Measurements from ENCODE around the gene CALCR.

CALCR gene

DNA sequence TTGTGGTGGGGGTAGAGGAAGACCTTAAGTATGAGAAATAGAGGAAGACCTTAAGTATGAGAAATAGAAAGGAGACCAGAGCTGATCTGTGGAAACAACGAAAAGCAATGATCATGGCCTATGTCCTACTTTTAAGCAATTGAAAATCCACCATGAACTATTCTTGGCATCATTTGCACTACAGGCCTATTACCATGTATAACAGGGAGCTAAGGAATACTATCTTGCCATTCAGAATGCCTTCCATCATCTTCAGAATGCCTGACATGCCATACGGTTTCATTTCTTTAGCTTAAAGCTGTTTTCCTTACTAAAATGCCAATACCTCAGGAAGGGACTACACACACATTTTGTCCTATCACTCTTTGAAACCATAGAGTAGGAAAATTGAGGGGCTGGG is 127.0 kb downstream of the CALCR start:
- no peaks in the 10 kb centered on the region for H3K36me3 ChIP-seq (ENCODE audit: insufficient read depth, low read length)
- no peaks in the 10 kb centered on the region for H3K4me1 ChIP-seq (ENCODE audit: insufficient read depth, low read length)
- H3K9me3 ChIP-seq (ENCODE audit: control insufficient read depth, insufficient read depth, low read length) = no peaks in the 10 kb centered on the region
- H3K9ac ChIP-seq (ENCODE audit: low read depth, low read length) = no peak overlapping the region

DNA sequence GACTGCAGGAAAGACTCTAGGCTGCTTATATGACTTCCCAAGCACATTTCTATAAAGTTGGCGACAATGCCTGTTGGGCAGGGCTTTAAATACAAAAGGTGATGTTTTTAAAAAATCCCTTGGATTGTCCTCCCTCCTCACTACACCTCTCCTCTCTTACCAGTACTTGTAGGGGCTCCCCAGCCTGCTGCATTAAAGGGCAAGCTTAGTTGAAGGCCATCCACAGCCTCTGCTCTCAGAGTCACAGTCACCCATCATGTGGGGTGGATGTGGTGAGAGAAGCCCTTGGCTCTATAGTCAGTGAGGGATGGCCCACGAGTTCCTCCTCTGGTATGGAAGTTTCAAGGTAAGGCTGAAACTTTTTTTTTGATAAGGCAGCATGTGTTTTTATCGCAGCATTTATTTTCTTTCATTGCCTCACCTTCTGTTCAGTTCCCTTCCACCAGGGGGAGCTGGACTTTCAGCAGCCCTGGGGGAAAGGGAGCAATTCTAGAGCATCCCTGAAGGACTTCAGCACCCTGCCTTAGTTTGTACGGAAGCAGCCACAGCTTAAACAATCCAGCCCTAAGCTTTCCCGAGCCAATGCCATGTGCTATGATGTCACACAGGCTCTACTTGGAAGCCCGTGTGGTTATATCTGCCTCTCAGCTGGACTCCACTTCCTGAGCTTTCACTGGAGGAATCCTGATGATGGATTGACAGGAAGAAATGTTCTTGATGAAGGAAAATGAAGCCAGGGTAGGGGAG is 131.9 kb downstream of the CALCR start:
- no peak overlapping the region for H3K9ac ChIP-seq (ENCODE audit: low read depth, low read length)
- H3K36me3 ChIP-seq (ENCODE audit: insufficient read depth, low read length) = no peaks in the 10 kb centered on the region
- no peaks in the 10 kb centered on the region for H3K4me1 ChIP-seq (ENCODE audit: insufficient read depth, low read length)
- H3K9me3 ChIP-seq (ENCODE audit: control insufficient read depth, insufficient read depth, low read length) = no peaks in the 10 kb centered on the region

DNA sequence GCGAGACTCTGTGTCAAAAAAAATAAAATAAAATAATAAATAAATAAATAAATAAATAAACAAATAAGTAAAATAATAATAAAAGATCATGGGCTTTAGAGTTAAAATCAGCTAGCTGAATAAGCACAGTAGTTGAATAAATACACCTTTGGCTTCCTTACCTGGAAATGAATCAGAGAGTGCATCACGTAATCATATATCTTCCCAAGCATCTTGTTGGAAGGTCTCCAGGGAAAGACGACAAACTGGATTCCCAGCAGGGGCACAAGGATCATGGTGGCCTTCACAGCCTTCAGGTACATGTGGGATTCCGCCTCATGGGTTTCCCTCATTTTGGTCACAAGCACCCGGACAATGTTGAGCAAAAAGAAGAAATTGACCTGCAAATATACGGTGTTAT is 138.7 kb downstream of the CALCR start:
- no peaks in the 10 kb centered on the region for H3K9me3 ChIP-seq (ENCODE audit: control insufficient read depth, insufficient read depth, low read length)
- H3K9ac ChIP-seq (ENCODE audit: low read depth, low read length) = no peak overlapping the region
- no peaks in the 10 kb centered on the region for H3K4me1 ChIP-seq (ENCODE audit: insufficient read depth, low read length)
- H3K36me3 ChIP-seq (ENCODE audit: insufficient read depth, low read length) = no peaks in the 10 kb centered on the region

DNA sequence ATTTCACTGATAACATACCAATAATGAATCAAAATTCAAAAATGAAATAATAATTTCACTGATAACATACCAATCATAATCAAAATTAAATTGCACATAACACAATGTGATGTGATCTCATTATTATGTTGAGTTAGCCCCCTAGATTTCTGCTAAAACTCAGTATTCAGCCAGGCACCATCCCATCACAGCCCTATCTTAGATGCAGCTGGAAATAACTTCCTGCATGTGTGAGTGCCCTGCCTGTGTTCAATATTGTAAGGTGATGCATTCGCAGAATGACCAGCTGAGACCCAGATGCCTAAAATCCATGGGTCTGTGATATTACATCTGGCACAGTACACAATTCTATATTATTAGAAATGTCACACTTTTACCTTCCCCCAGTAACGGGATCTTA is 142.4 kb downstream of the CALCR start:
- Histone ChIP-seq H3K9ac (ENCODE audit: low read depth, low read length) (no peak overlapping the region), H3K9me3 (ENCODE audit: control insufficient read depth, insufficient read depth, low read length) (no peaks in the 10 kb centered on the region), H3K4me1 (ENCODE audit: insufficient read depth, low read length) (no peaks in the 10 kb centered on the region; the same call in 1 of the 2 replicates), H3K36me3 (ENCODE audit: insufficient read depth, low read length) (no peaks in the 10 kb centered on the region)

DNA sequence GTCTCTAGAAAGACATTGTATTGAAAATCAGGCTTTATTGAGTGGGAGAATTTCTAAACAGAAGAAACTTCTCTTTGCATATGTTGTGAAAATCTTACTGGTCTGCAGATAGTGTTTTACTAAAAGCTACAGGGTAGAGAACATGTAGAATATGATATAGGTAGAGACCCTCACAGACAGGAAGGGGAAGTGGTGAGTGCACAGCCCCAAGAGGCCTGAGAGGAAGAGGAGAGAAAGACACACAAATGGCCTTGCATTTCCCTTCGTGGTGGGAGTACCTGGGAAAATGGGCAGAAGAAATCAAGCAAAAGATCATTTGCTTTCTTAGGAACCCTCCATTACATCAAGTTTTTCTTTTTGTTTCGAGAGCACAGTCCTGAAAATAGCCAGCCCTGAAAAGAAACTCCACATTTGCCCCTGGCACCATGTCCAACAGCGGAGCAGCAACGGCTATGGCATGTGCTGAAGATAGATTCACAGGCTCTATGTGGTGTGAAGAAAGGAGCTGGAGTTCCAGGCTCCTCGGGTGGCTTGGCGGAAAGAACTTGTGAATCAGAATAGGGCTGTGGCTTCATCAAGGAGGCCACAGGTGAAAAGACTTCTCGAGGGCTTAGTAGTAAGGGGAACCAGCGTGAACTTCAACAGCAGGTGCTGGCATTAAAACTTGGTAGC is 143.5 kb downstream of the CALCR start:
- Histone ChIP-seq H3K4me1 (ENCODE audit: insufficient read depth, low read length) (no peaks in the 10 kb centered on the region; the same call in 1 of the 2 replicates), H3K9ac (ENCODE audit: low read depth, low read length) (no peak overlapping the region), H3K9me3 (ENCODE audit: control insufficient read depth, insufficient read depth, low read length) (no peaks in the 10 kb centered on the region), H3K36me3 (ENCODE audit: insufficient read depth, low read length) (no peaks in the 10 kb centered on the region)

DNA sequence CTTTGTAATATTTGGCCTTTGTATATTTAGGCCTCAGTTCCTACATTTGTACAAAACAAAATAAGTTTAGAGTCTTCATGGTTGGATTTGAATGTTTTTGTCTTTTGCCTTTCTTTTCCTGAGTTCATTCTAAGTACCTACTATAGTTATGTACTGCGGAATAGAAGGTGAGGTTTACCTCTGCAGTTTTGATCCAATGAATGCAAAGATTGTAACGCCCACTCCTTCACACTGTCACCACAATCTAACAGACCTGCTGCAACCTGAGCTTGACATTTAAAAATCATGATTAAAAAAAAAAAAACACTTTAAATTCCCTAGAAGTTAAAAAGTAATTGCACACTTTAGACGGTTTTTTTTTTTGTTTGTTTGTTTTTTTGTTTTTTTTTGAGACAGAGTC is 145.0 kb downstream of the CALCR start:
- Histone ChIP-seq H3K9ac (ENCODE audit: low read depth, low read length) (no peak overlapping the region), H3K36me3 (ENCODE audit: insufficient read depth, low read length) (no peaks in the 10 kb centered on the region), H3K4me1 (ENCODE audit: insufficient read depth, low read length) (no peaks in the 10 kb centered on the region; the same call in 1 of the 2 replicates), H3K9me3 (ENCODE audit: control insufficient read depth, insufficient read depth, low read length) (no peaks in the 10 kb centered on the region)

DNA sequence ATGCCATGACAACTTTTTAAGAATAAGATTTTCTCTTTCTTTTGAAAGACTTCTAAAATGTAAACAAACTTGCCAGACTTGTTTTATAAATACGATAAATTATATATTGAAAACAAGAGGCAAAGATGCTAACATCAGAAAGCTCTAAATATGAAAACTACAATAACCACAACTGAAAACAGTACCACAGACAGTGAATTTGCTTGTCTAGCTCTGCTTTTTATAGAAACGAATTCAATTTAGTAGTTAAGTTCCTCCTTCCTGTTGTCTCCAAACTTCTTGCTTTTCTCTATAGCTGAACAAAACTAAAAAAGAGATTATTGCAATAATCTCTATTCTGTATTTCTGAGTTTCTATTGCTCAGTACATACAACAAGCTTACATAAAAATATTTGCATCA is 147.4 kb downstream of the CALCR start:
- H3K36me3 ChIP-seq (ENCODE audit: insufficient read depth, low read length) = no peaks in the 10 kb centered on the region
- no peak overlapping the region for H3K9ac ChIP-seq (ENCODE audit: low read depth, low read length)
- H3K4me1 ChIP-seq (ENCODE audit: insufficient read depth, low read length) = no peaks in the 10 kb centered on the region; the same call in 1 of the 2 replicates
- H3K9me3 ChIP-seq (ENCODE audit: control insufficient read depth, insufficient read depth, low read length) = no peaks in the 10 kb centered on the region

DNA sequence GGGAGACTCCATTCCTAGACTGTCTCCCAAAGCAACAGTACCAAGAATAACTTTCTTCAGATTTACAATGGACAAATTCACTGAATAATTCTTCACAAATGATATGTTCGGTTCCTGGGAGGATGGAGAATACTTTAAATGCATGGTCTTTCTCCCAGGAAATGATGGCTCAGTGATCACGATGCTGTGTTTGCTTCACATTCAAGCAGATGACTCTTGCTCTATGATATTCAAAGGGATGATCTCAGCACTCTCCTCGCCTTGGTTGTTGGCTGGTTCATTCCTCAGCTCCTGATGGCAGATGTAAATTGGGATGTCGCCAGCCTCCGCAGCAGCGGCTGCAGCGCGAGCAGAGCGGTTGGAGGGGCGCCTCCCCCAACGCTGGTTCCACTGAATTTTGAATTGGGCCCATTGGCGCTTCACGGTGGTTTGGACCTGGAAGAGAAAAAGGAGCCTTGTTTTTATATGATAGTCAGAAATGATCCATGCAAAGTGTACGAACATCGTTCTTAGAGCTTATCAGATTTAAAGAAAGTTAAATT is 148.3 kb downstream of the CALCR start:
- H3K9ac ChIP-seq (ENCODE audit: low read depth, low read length) = no peak overlapping the region
- no peaks in the 10 kb centered on the region for H3K36me3 ChIP-seq (ENCODE audit: insufficient read depth, low read length)
- no peaks in the 10 kb centered on the region; the same call in 1 of the 2 replicates for H3K4me1 ChIP-seq (ENCODE audit: insufficient read depth, low read length)
- H3K9me3 ChIP-seq (ENCODE audit: control insufficient read depth, insufficient read depth, low read length) = no peaks in the 10 kb centered on the region

DNA sequence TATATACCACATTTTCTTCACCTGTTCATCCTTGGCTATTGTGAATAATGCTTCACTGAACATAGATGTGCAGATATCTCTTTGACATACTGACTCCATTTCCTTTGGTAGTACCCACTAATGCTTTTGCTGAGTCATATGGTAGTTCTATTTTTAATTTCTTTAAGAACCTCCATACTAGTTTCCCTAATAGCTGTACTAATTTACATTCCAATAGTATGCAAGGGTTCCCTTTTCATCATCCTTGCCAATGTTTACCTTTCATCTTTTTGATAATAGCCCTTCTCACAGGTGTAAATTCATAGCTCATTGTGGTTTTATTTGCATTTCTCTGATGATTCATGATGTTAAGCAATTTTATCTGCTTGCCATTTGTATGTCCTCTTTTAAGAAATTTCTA is 159.9 kb downstream of the CALCR start:
- Histone ChIP-seq H3K9ac (ENCODE audit: low read depth, low read length) (no peak overlapping the region), H3K9me3 (ENCODE audit: control insufficient read depth, insufficient read depth, low read length) (no peaks in the 10 kb centered on the region), H3K36me3 (ENCODE audit: insufficient read depth, low read length) (no peaks in the 10 kb centered on the region), H3K4me1 (ENCODE audit: insufficient read depth, low read length) (peaks cover 4% of the 10 kb centered on the region; the same call in 1 of the 2 replicates)

DNA sequence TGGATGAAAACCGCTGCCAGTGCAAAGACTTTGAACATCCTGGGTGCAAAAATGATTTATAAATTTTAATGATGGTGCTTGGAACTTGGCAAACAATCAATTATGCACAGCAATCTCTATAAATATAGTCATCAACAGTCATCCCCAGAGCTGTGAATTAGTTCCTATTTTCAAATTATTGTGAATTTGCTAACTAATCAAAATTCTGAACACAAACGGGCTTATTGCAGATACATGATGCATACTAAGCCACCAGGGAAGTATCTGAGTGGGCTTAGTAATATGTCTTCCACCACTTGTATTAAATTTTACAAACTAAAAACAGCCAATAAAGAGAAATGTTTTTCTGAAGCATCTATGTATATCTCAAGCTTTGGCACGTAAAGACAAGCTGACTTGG is 165.2 kb downstream of the CALCR start:
- Histone ChIP-seq H3K36me3 (ENCODE audit: insufficient read depth, low read length) (no peaks in the 10 kb centered on the region), H3K9me3 (ENCODE audit: control insufficient read depth, insufficient read depth, low read length) (peaks cover 6% of the 10 kb centered on the region), H3K9ac (ENCODE audit: low read depth, low read length) (no peak overlapping the region), H3K4me1 (ENCODE audit: insufficient read depth, low read length) (0 out of 2 replicates have a peak, but pooled peaks cover 3% of the 10 kb centered on the region)

DNA sequence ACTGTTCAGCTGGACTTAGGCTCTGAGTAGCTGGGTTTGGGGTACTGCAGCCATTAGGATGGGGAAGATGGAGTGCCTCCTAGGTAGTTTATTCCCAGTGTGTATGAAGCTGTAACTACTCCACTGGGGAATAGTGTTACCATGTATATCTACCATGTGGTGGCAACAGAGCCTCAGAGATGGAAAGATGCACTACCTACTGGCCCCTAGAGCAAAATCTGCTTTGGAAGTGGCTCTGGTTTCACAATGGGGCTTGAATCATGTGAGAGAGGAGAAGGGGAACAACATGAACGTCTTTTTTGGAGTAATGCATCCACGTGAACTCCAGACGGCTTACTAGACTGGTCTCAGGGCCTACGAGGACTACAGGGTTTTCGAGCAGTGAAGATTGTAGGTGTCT is 167.3 kb downstream of the CALCR start:
- peaks cover 6% of the 10 kb centered on the region for H3K9me3 ChIP-seq (ENCODE audit: control insufficient read depth, insufficient read depth, low read length)
- H3K9ac ChIP-seq (ENCODE audit: low read depth, low read length) = no peak overlapping the region
- H3K4me1 ChIP-seq (ENCODE audit: insufficient read depth, low read length) = no peaks in the 10 kb centered on the region
- H3K36me3 ChIP-seq (ENCODE audit: insufficient read depth, low read length) = no peaks in the 10 kb centered on the region

DNA sequence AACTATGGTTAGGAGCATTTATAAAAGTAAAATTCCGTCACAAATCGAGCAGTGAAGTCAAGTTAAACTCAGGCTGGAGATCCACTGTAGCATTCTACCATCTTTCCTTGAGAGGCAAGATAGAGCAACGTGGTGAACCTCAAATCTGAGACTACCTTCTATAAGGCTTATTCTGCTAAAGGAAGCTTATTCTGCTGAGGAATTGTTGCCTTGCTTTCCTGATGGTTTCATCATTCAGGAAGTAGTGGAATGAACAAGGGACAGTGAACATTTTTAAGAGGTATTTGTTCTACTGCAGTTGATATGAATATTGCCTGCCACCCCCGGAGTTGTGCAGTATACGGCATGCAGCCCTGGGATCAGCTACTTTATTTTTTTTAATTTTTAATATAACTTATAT is 171.6 kb downstream of the CALCR start:
- H3K36me3 ChIP-seq (ENCODE audit: insufficient read depth, low read length) = no peaks in the 10 kb centered on the region
- H3K9me3 ChIP-seq (ENCODE audit: control insufficient read depth, insufficient read depth, low read length) = peaks cover 6% of the 10 kb centered on the region
- peaks cover 9% of the 10 kb centered on the region; the same call in 1 of the 2 replicates for H3K4me1 ChIP-seq (ENCODE audit: insufficient read depth, low read length)
- no peak overlapping the region for H3K9ac ChIP-seq (ENCODE audit: low read depth, low read length)

DNA sequence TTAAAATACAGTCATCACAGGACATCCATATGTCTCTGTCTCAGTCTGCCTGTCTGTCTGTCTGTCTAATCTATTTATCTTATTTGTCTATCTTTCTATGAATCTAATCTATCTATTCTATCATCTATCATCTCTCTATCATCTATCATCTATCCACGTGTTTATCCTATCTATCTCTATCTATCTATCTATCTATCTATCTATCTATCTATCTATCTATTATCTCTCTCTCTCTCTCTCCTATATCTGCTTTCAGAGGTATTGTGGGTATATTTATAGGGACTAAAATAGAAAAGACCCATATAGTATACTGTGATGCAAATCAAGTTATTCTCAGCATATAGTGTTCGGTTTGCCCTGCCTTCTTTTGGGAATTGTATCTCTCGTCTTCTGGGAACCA is 174.9 kb downstream of the CALCR start:
- no peaks in the 10 kb centered on the region for H3K9me3 ChIP-seq (ENCODE audit: control insufficient read depth, insufficient read depth, low read length)
- no peaks in the 10 kb centered on the region for H3K36me3 ChIP-seq (ENCODE audit: insufficient read depth, low read length)
- no peak overlapping the region for H3K9ac ChIP-seq (ENCODE audit: low read depth, low read length)
- peaks cover 13% of the 10 kb centered on the region; the same call in 1 of the 2 replicates for H3K4me1 ChIP-seq (ENCODE audit: insufficient read depth, low read length)

DNA sequence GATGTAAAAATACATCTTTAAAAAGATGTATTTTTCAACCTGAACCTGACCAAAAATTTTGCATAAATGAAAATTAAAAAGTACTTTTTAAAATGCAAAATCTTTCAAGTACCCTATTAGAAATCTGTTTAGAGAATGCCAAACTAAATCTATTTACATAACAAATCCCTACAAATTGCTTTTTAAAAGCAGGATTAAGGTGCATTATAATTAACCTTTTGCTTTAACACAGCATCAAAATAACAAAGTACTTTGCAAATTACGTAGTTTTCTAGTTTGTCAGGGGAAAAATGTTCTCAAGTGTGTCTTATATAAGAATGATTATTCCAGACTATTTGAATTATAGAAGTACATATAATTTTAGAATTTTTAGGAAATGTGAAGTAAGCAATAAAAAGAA is 181.5 kb downstream of the CALCR start:
- no peaks in the 10 kb centered on the region for H3K9me3 ChIP-seq (ENCODE audit: control insufficient read depth, insufficient read depth, low read length)
- no peaks in the 10 kb centered on the region for H3K36me3 ChIP-seq (ENCODE audit: insufficient read depth, low read length)
- H3K9ac ChIP-seq (ENCODE audit: low read depth, low read length) = no peak overlapping the region
- peaks cover 25% of the 10 kb centered on the region; the same call in 1 of the 2 replicates for H3K4me1 ChIP-seq (ENCODE audit: insufficient read depth, low read length)

DNA sequence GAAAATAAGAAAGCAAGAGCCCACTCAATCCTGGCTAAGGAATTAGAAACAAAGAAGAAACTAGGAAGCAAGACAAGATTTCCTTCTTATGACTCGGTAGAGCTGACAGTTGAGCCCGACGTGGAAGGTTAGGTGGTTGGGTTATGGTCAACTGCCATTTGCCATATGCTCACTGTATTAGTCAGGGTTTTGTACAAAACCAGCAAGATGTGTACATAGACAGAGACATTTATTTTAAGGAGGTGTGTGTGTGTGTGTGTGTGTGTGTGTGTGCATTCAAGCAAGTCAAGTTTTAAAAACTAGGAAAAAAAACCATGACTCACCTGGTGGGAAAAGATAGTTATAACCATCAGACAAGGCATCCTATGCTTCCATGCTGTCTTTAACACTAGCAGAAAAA is 183.9 kb downstream of the CALCR start:
- Histone ChIP-seq H3K9me3 (ENCODE audit: control insufficient read depth, insufficient read depth, low read length) (no peaks in the 10 kb centered on the region), H3K9ac (ENCODE audit: low read depth, low read length) (no peak overlapping the region), H3K4me1 (ENCODE audit: insufficient read depth, low read length) (peaks cover 25% of the 10 kb centered on the region; the same call in 1 of the 2 replicates), H3K36me3 (ENCODE audit: insufficient read depth, low read length) (no peaks in the 10 kb centered on the region)

Data from ES-I3 (cell line).